Testis (tissue), 3 donors: Measurements from ENCODE around the gene CCDC40. TPM values are rescaled to one million over a fixed set of nuclear protein-coding genes. Genes with fewer than 3 reads are reported as not detected.
"Not testable (repeated sequence)": the region's sequence is repeated elsewhere in the genome, so short reads cannot be mapped to it uniquely, and the experiment has no call there.

ENCODE experiments used
- DNase-seq: peaks from one replicate; pipeline ENCODE4 v3.0.0-alpha.2; 2019
- H3K27ac ChIP-seq, 2 donors: fragments of 200-600 bp; sonication (generic); one replicate each; pipeline ENCODE4 v1.5.1; 2019
- H3K27me3 ChIP-seq: fragments of 200-600 bp; sonication (generic); one replicate; pipeline ENCODE4 v1.5.1; 2019
- H3K36me3 ChIP-seq: fragments of 200-600 bp; sonication (generic); one replicate; pipeline ENCODE4 v1.5.1; 2017; ENCODE audit warnings: low read depth; ENCODE audit errors: missing control alignments
- H3K4me1 ChIP-seq: fragments of 200-600 bp; sonication (generic); one replicate; pipeline ENCODE4 v1.5.1; 2019
- H3K4me3 ChIP-seq, 2 donors: fragments of 200-600 bp; sonication (generic); one replicate each; pipeline ENCODE4 v1.5.1; 2017 to 2019
- H3K9me3 ChIP-seq: fragments of 200-600 bp; sonication (generic); one replicate; pipeline ENCODE4 v1.5.1; 2017
- POLR2A ChIP-seq: fragments of 450-650 bp; IDR thresholded peaks from one replicate; pipeline ENCODE4 v1.6.1; 2017; ENCODE audit warnings: antibody characterized with exemption, mild to moderate bottlenecking, moderate library complexity
- WGBS, 2 donors: methylation state at CpG; one replicate each; pipeline ENCODE4 v1.1.5; 2018; 5-methylcytosine and 5-hydroxymethylcytosine counted together
- intact Hi-C: fragments of 100-400 bp; cut with DNase I; formaldehyde crosslinking; loops from one replicate; pipeline ENCODE4 v1.15.1; 2023; ENCODE audit warnings: low total_unique reads
- polyA plus RNA-seq: library from polyadenylated mRNA; stranded (reverse); fragments of 350-450 nt; fragmentation: Illumina TruSeq; extraction: RNeasy Lipid Tissue Mini Kit (QIAGEN cat#74804); gene quantifications from one replicate; pipeline ENCODE4 v1.2.3, GENCODE V29; 2014; ENCODE audit warnings: low read depth, low replicate concordance; ENCODE audit not compliant: insufficient read depth
- total RNA-seq, 2 donors: library from RNA; depleted of rRNA; stranded (reverse); fragments of >200 nt; gene quantifications; one replicate each; pipeline ENCODE4 v1.2.3, GENCODE V29; 2016
- TF ChIP-seq, protein P1 (sequence below), 3 experiments: fragments of 450-650 bp in 2 of 3; fragments of 200-600 bp in 1 of 3; sonication (generic) in 1 of 3; IDR thresholded peaks; one replicate each; pipeline ENCODE4 v1.5.1; 2016 to 2019; ENCODE audit warnings: antibody characterized with exemption in 3 of 3, mild to moderate bottlenecking in 2 of 3, moderate library complexity in 1 of 3

Gene CCDC40
- total and polyA plus RNA-seq, 3 donors from 2014 or later: 26.7 to 43.6 (median 38.6) TPM

DNA sequence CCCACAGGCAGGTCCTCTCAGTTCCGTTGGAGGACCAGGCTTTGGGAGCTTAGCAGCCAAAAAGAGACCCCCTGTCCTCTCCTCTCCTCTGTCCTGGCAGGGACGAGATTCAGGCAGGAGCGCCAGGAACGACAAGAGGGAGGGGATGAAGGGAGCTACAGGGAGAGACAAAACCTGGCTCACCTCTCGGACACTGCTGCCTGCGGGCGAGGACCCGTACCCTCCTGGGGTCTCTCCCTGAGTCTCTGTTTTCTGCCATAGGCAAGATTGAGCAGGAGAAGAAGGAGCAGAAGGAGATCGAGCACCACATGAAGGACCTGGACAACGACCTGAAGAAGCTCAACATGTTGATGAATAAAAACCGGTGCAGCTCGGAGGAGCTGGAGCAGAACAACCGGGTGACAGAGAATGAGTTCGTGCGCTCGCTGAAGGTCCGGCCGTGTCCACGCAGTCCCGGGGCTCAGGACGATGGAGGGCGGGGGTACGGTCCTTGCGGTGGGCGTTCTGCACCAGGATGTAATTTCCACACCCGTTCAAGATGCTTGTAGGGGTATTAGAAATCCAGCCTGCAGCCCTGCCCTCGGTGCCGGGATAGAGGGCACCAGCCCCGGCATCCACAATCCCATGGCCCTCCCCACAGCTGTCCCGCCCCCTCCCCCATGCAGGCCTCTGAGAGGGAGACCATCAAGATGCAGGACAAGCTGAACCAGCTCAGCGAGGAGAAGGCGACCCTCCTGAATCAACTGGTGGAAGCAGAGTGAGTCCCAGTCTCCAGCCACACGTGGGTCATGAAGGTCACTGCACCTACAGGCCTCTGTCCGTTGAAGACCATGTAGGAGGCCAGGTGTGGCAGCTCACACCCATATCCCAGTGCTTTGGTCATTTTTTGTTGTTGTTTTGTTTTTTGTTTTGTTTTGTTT lies 51.2 kb downstream of the CCDC40 start:
- no peak for DNase-seq
- TF ChIP-seq, protein P1, sequence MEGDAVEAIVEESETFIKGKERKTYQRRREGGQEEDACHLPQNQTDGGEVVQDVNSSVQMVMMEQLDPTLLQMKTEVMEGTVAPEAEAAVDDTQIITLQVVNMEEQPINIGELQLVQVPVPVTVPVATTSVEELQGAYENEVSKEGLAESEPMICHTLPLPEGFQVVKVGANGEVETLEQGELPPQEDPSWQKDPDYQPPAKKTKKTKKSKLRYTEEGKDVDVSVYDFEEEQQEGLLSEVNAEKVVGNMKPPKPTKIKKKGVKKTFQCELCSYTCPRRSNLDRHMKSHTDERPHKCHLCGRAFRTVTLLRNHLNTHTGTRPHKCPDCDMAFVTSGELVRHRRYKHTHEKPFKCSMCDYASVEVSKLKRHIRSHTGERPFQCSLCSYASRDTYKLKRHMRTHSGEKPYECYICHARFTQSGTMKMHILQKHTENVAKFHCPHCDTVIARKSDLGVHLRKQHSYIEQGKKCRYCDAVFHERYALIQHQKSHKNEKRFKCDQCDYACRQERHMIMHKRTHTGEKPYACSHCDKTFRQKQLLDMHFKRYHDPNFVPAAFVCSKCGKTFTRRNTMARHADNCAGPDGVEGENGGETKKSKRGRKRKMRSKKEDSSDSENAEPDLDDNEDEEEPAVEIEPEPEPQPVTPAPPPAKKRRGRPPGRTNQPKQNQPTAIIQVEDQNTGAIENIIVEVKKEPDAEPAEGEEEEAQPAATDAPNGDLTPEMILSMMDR (IDR thresholded peaks at IDR 0.05): no peak
- no peak for TF ChIP-seq POLR2A
- H3K27ac ChIP-seq: no peak overlapping the region
- no peaks in the 10 kb centered on the region for H3K27me3 ChIP-seq
- H3K4me1 ChIP-seq: no peaks in the 10 kb centered on the region
- 84 to 90% methylated on average over 32 to 34 of the region's 34 CpGs for WGBS, 2 donors
- no peaks in the 10 kb centered on the region for H3K36me3 ChIP-seq
- no peak overlapping the region for H3K4me3 ChIP-seq
- no peaks in the 10 kb centered on the region for H3K9me3 ChIP-seq
- intact Hi-C loops: no loop called here

GRCh38 chr17:80089762-80090161 lies 53.3 kb downstream of the CCDC40 start:
- no peak for DNase-seq
- intact Hi-C loops: no loop called here
- TF ChIP-seq, protein P1 (IDR thresholded peaks at IDR 0.05): no peak
- no peak for TF ChIP-seq POLR2A
- Histone ChIP-seq H3K27me3 (no peaks in the 10 kb centered on the region), H3K4me1 (no peaks in the 10 kb centered on the region), H3K4me3 (no peak overlapping the region), H3K27ac (no peak overlapping the region), H3K36me3 (no peaks in the 10 kb centered on the region), H3K9me3 (no peaks in the 10 kb centered on the region)
- WGBS, 2 donors: 76 to 79% methylated on average over 14 to 16 of the region's 16 CpGs

DNA sequence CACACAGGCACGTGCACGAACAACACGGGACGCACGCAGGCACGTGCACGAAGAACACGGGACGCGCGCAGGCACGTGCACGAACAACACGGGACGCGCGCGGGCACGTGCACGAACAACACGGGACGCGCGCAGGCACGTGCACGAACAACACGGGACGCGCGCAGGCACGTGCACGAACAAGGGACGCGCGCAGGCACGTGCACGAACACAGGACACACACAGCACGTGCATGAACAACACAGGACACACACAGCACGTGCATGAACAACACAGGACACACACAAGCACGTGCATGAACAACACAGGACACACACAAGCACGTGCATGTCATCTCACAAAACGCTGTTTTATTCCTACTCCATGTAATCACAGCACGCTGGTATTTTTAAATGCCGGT lies 53.7 kb downstream of the CCDC40 start:
- peak; percentile 66 for DNase-seq
- H3K4me1 ChIP-seq, H3K27me3 ChIP-seq, intact Hi-C loops, H3K36me3 ChIP-seq, H3K4me3 ChIP-seq, H3K27ac ChIP-seq, H3K9me3 ChIP-seq: not testable (repeated sequence)
- 81 to 87% methylated on average over 37 to 42 of the region's 44 CpGs for WGBS, 2 donors

- no peaks in the 10 kb centered on the region for H3K9me3 ChIP-seq
- no peak for DNase-seq
- no peak overlapping the region for H3K27ac ChIP-seq
- intact Hi-C loops: no loop called here
- H3K4me1 ChIP-seq: no peaks in the 10 kb centered on the region
- H3K36me3 ChIP-seq: no peaks in the 10 kb centered on the region
- H3K4me3 ChIP-seq: no peak overlapping the region
- TF ChIP-seq POLR2A: no peak
- TF ChIP-seq, protein P1 (IDR thresholded peaks at IDR 0.05): no peak
- WGBS, 2 donors: 89 to 100% methylated on average over 4 of the region's 4 CpGs
- H3K27me3 ChIP-seq: no peaks in the 10 kb centered on the region
Observed at GRCh38 chr17:80091376-80091775, 54.9 kb downstream of the CCDC40 start.

DNA sequence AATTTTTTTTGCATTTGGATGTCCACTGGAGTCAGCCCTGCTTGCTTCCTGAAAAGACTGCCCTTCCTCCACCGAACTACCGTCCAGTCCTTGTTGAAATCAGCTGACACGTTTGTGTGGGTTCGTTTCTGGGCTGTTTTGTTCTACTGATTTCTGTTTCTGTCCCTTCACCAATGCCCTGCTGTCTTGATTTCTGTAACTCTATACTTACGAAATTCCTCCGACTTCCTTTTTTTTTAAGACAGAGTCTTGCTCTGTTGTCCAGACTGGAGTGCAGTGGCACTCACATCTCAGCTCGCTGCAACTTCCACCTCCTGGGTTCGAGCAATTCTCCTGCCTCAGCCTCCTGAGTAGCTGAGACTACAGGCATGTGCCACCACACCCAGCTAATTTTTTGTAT lies 56.5 kb downstream of the CCDC40 start:
- Histone ChIP-seq H3K4me1 (no peaks in the 10 kb centered on the region), H3K4me3 (no peak overlapping the region), H3K27me3 (no peaks in the 10 kb centered on the region), H3K36me3 (no peaks in the 10 kb centered on the region), H3K9me3 (no peaks in the 10 kb centered on the region), H3K27ac (no peak overlapping the region)
- no peak for DNase-seq
- WGBS, 2 donors: 57 to 70% methylated on average over 8 of the region's 8 CpGs
- TF ChIP-seq, protein P1 (IDR thresholded peaks at IDR 0.05): no peak
- no peak for TF ChIP-seq POLR2A
- intact Hi-C loops: no loop called here
